HepG2 (cell line): ENCODE data around the gene NAPB. TPM values are rescaled to one million over a fixed set of nuclear protein-coding genes. Genes with fewer than 3 reads are reported as not detected.

Source experiments
- CBX1 ChIP-seq: IDR thresholded peaks from one replicate; pipeline ENCODE4 v1.6.1; 2016; ENCODE audit warnings: antibody characterized with exemption, low read depth
- CSRNP1 ChIP-seq: sonication (generic); formaldehyde crosslinking; IDR thresholded peaks from 2 replicates; pipeline ENCODE4 v1.8.1; 2023; ENCODE audit warnings: mild to moderate bottlenecking, missing genetic modification reagents
- GATA4 ChIP-seq: sonication (generic); IDR thresholded peaks from 2 replicates; pipeline ENCODE4 v1.6.1; 2016; ENCODE audit warnings: antibody characterized with exemption, low read depth, borderline replicate concordance
- HDAC6 ChIP-seq: fragments of 200-600 bp; sonication (generic); IDR thresholded peaks from 2 replicates; pipeline ENCODE4 v1.7.0; 2017; ENCODE audit warnings: mild to moderate bottlenecking, antibody characterized with exemption, low read length, low read depth
- NCOR1 ChIP-seq: fragments of 200-600 bp; sonication (generic); IDR thresholded peaks from 2 replicates; pipeline ENCODE4 v1.7.0; 2017; ENCODE audit warnings: antibody characterized with exemption, low read length, borderline replicate concordance
- NFE2L1 ChIP-seq: sonication (generic); formaldehyde crosslinking; IDR thresholded peaks from 2 replicates; pipeline ENCODE4 v1.4.0; 2020; ENCODE audit warnings: missing genetic modification reagents, mild to moderate bottlenecking, borderline replicate concordance
- NFE2L2 ChIP-seq: fragments of 150-350 bp; IDR thresholded peaks from 2 replicates; pipeline ENCODE4 v1.6.1; 2014; ENCODE audit warnings: low read length
- RERE ChIP-seq: IDR thresholded peaks from 2 replicates; pipeline ENCODE4 v1.6.1; 2016; ENCODE audit warnings: low read depth, missing genetic modification reagents, missing compliant biosample characterization
- RXRB ChIP-seq: IDR thresholded peaks from 2 replicates; pipeline ENCODE4 v1.6.1; 2016; ENCODE audit warnings: borderline replicate concordance, missing genetic modification reagents, missing compliant biosample characterization
- TBP ChIP-seq: sonication (generic); formaldehyde crosslinking; IDR thresholded peaks from 2 replicates; pipeline ENCODE4 v1.5.0; 2020; ENCODE audit warnings: missing genetic modification reagents
- ZEB1 ChIP-seq: IDR thresholded peaks from 2 replicates; pipeline ENCODE4 v1.6.1; 2012; ENCODE audit warnings: mild to moderate bottlenecking, low read depth, inconsistent platforms; ENCODE audit not compliant: insufficient replicate concordance
- ZNF18 ChIP-seq: sonication (generic); formaldehyde crosslinking; IDR thresholded peaks from 2 replicates; pipeline ENCODE4 v1.8.0; 2022; ENCODE audit warnings: mild to moderate bottlenecking, missing genetic modification reagents; ENCODE audit not compliant: insufficient replicate concordance
- ZNF33B ChIP-seq: sonication (generic); formaldehyde crosslinking; IDR thresholded peaks from 2 replicates; pipeline ENCODE4 v1.5.1; 2020; ENCODE audit warnings: mild to moderate bottlenecking, missing genetic modification reagents
- ZNF543 ChIP-seq: sonication (generic); formaldehyde crosslinking; IDR thresholded peaks from 2 replicates; pipeline ENCODE4 v1.4.0; 2020; ENCODE audit warnings: mild to moderate bottlenecking, missing genetic modification reagents
- ZNF598 ChIP-seq: sonication (generic); formaldehyde crosslinking; IDR thresholded peaks from 2 replicates; pipeline ENCODE4 v1.5.1; 2020; ENCODE audit warnings: mild to moderate bottlenecking, missing genetic modification reagents, borderline replicate concordance
- ZNF720 ChIP-seq: sonication (generic); formaldehyde crosslinking; IDR thresholded peaks from 2 replicates; pipeline ENCODE4 v1.4.0; 2020; ENCODE audit warnings: missing genetic modification reagents
- ZSCAN5A ChIP-seq: sonication (generic); formaldehyde crosslinking; IDR thresholded peaks from 2 replicates; pipeline ENCODE4 v1.8.0; 2022; ENCODE audit warnings: mild to moderate bottlenecking, missing genetic modification reagents, borderline replicate concordance
- polyA plus RNA-seq, 8 experiments: library from polyadenylated mRNA; depleted of rRNA in 3 of 8; stranded (reverse) in 7 of 8; unstranded in 1 of 8; fragments of >200 nt; fragmentation: Illumina TruSeq in 4 of 8; extraction: Trizol in 4 of 8; gene quantifications; 2 replicates each; pipeline versions ENCODE4 v1.2.1 to v1.2.3, GENCODE V29; 2011 to 2016; ENCODE audit warnings: low read depth in 4 of 8, missing spikeins in 1 of 8, mixed read lengths in 1 of 8; ENCODE audit not compliant: insufficient read depth in 1 of 8
- total RNA-seq, 5 experiments: library from RNA; depleted of rRNA; stranded (reverse); fragments of >200 nt; fragmentation: Illumina TruSeq; extraction: Trizol; gene quantifications; 2 replicates each; pipeline ENCODE4 v1.2.3, GENCODE V29; 2016; ENCODE audit warnings: low read depth in 1 of 5

The NAPB gene
- total and polyA plus RNA-seq, 2 of the 13 experiments (the other 11 are each of a cell fraction or from before 2014, with no cell fraction given) = 15.2 to 16.1 TPM

- TF ChIP-seq CSRNP1 (CRISPR knock-in tag) = no peak
- TF ChIP-seq ZNF720 (CRISPR knock-in tag) = 0 out of 2 replicates have a peak, but pooled peaks have one; percentile 20
- TF ChIP-seq RXRB = no peak
- peak; percentile 76 for TF ChIP-seq NFE2L2
- no peak for TF ChIP-seq ZNF598 (CRISPR knock-in tag)
- TF ChIP-seq RERE = no peak
- peak; percentile 27 for TF ChIP-seq ZEB1
- TF ChIP-seq ZSCAN5A (CRISPR knock-in tag) = no peak
- no peak for TF ChIP-seq HDAC6
- TF ChIP-seq NFE2L1 (CRISPR knock-in tag) = no peak
- TF ChIP-seq CBX1 = no peak
- peak; percentile 8 for TF ChIP-seq ZNF18 (CRISPR knock-in tag)
- no peak for TF ChIP-seq TBP (CRISPR knock-in tag)
- no peak for TF ChIP-seq GATA4
- no peak for TF ChIP-seq ZNF33B
- TF ChIP-seq ZNF543 (CRISPR knock-in tag) = no peak; the same call in 1 of the 2 replicates
- TF ChIP-seq NCOR1 = no peak
These were observed 1.0 kb downstream of the NAPB start (continued) for GRCh38 chr20:23419995-23420901.
